LNCaP clone FGC (cell line): Measurements from ENCODE around the gene COQ8A.

Experiments
- DNase-seq: peaks from one replicate; pipeline ENCODE4 v3.0.0-alpha.2; 2011; ENCODE audit warnings: low read depth
- H3K4me3 ChIP-seq: 2 replicates; pipeline ENCODE4 v1.5.1; 2011; ENCODE audit warnings: mild to moderate bottlenecking, low read depth, low read length, control low read depth
- CTCF ChIP-seq: IDR thresholded peaks from 2 replicates; pipeline ENCODE4 v1.5.1; 2012; ENCODE audit warnings: mild to moderate bottlenecking; ENCODE audit not compliant: control insufficient read depth, insufficient read depth; ENCODE audit errors: extremely low read depth

COQ8A gene

GRCh38 chr1:226956942-226957713 lies 17.0 kb downstream of the COQ8A start:
- no peak overlapping the region for H3K4me3 ChIP-seq
- TF ChIP-seq CTCF, result no peak
- DNase-seq, result no peak

GRCh38 chr1:226957714-226958113 lies 17.6 kb downstream of the COQ8A start:
- TF ChIP-seq CTCF, result no peak
- no peak for DNase-seq
- H3K4me3 ChIP-seq, result no peak overlapping the region

GRCh38 chr1:226958300-226958699 lies 18.2 kb downstream of the COQ8A start:
- no peak overlapping the region for H3K4me3 ChIP-seq
- no peak for TF ChIP-seq CTCF
- DNase-seq, result no peak

- TF ChIP-seq CTCF, result no peak
- DNase-seq, result no peak
- no peak overlapping the region for H3K4me3 ChIP-seq
Measured at GRCh38 chr1:226960256-226960655, 20.2 kb downstream of the COQ8A start.

- no peak overlapping the region for H3K4me3 ChIP-seq
- TF ChIP-seq CTCF, result no peak
- DNase-seq, result no peak
Measured at GRCh38 chr1:226960944-226961765, 21.1 kb downstream of the COQ8A start.

GRCh38 chr1:226962421-226963391 lies 22.6 kb downstream of the COQ8A start:
- DNase-seq, result no peak
- no peak overlapping the region for H3K4me3 ChIP-seq
- no peak for TF ChIP-seq CTCF
